K562 (cell line): ENCODE results near the gene TMEM203. TPM values are rescaled to one million over a fixed set of nuclear protein-coding genes. Genes with fewer than 3 reads are reported as not detected.

Source experiments
- ATAC-seq: fragments of 200-7000 bp; cut with Tn5 transposase; 3 replicates; pipeline ENCODE4 v1.9.1; 2020; ENCODE audit warnings: moderate library complexity
- BruUV-seq: library from RNA; stranded (reverse); fragments of 400-500 nt; replicated peaks from 2 replicates; lab custom pipeline; 2021; lab: Mats Ljungman, UMichigan
- CTCF ChIA-PET: fragments of 300-600 bp; formaldehyde crosslinking; extraction: SDS; loops from one replicate; lab custom pipeline; 2021; ENCODE audit warnings: low intra/inter-chr PET ratio; lab: Yijun Ruan, JAX
- POLR2A ChIA-PET: fragments of 300-600, 350-650 bp; sonication (Branson Sonifier 250); formaldehyde crosslinking; extraction: SDS; loops from one replicate; lab custom pipeline; 2021; ENCODE audit warnings: antibody characterized with exemption, inconsistent platforms; lab: Yijun Ruan, JAX
- DNase-seq, 4 experiments: peaks; one replicate each; pipeline versions ENCODE4 v3.0.0 to v3.0.0-alpha.2; 2011 to 2018; ENCODE audit warnings: low spot score in 3 of 4, mixed read lengths in 3 of 4; ENCODE audit errors: extremely low read depth in 1 of 4
- FAIRE-seq: peaks from 2 replicates; lab custom pipeline; 2011; peaks lifted over from hg19 to GRCh38; lab: Jason Lieb, UNC
- H2AFZ ChIP-seq: 2 replicates; pipeline ENCODE4 v1.6.0; 2011; ENCODE audit warnings: low read depth, low read length, control low read depth, inconsistent platforms
- H3K27ac ChIP-seq: fragments of 200-600 bp; 3 replicates; pipeline ENCODE4 v1.8.0; 2011; ENCODE audit warnings: low read depth, mild to moderate bottlenecking, control low read depth, inconsistent platforms, low read length, moderate library complexity, mixed read lengths; ENCODE audit errors: extremely low read depth
- H3K27me3 ChIP-seq, 2 experiments: fragments of 300-600 bp in 1 of 2; 2 replicates in 1 of 2; 3 replicates in 1 of 2; pipeline versions ENCODE4 v1.6.0 to v1.8.0; 2011; ENCODE audit warnings: inconsistent platforms in 2 of 2, low read length in 2 of 2, mild to moderate bottlenecking in 1 of 2, mixed read lengths in 1 of 2, moderate library complexity in 1 of 2; ENCODE audit not compliant: control insufficient read depth in 2 of 2, insufficient read depth in 2 of 2
- H3K36me3 ChIP-seq: fragments of 300-600 bp; 3 replicates; pipeline ENCODE4 v1.8.0; 2011; ENCODE audit warnings: mild to moderate bottlenecking, low read length, inconsistent platforms; ENCODE audit not compliant: control insufficient read depth, insufficient read depth
- H3K4me1 ChIP-seq, 2 experiments: fragments of 200-600 bp in 1 of 2; replicated peaks in 1 of 2; 2 replicates in 1 of 2; 3 replicates in 1 of 2; pipeline versions ENCODE4 v1.5.1 to v1.8.0; 2011; ENCODE audit warnings: inconsistent platforms in 2 of 2, low read length in 2 of 2, mild to moderate bottlenecking in 1 of 2, mixed read lengths in 1 of 2, moderate library complexity in 1 of 2; ENCODE audit not compliant: control insufficient read depth in 2 of 2, insufficient read depth in 2 of 2
- H3K4me2 ChIP-seq: 2 replicates; pipeline ENCODE4 v1.6.1; 2011; ENCODE audit warnings: low read length, control low read depth, inconsistent platforms, mixed read lengths; ENCODE audit not compliant: insufficient read depth
- H3K4me3 ChIP-seq: fragments of 200-600 bp; sonication (generic), shearing (Covaris generic); 2 replicates; pipeline ENCODE4 v1.5.1; 2016; ENCODE audit warnings: control low read depth, inconsistent platforms
- H3K79me2 ChIP-seq: fragments of 200-600 bp; 3 replicates; pipeline ENCODE4 v1.8.0; 2011; ENCODE audit warnings: low read length, inconsistent platforms; ENCODE audit not compliant: control insufficient read depth, insufficient read depth
- H3K9ac ChIP-seq, 2 experiments: 2 replicates each; pipeline versions ENCODE4 v1.6.0 to v1.6.1; 2011; ENCODE audit warnings: low read depth in 2 of 2, low read length in 2 of 2, control low read depth in 1 of 2, inconsistent platforms in 1 of 2, mild to moderate bottlenecking in 1 of 2, mixed read lengths in 1 of 2; ENCODE audit not compliant: insufficient read depth in 1 of 2
- H3K9me1 ChIP-seq: one replicate; pipeline ENCODE4 v1.6.0; 2011; ENCODE audit warnings: inconsistent platforms, mild to moderate bottlenecking, low read length, moderate library complexity; ENCODE audit not compliant: control insufficient read depth, insufficient read depth
- H3K9me3 ChIP-seq: replicated peaks from 2 replicates; pipeline ENCODE4 v1.5.1; 2011; ENCODE audit warnings: low read depth, low read length, inconsistent platforms; ENCODE audit not compliant: control insufficient read depth, insufficient read depth
- H4K20me1 ChIP-seq: replicated peaks from 2 replicates; pipeline ENCODE4 v1.6.1; 2011; ENCODE audit warnings: low read length, inconsistent platforms, mixed read lengths; ENCODE audit not compliant: control insufficient read depth, insufficient read depth
- BDP1 ChIP-seq: IDR thresholded peaks from 3 replicates; pipeline ENCODE4 v1.6.1; 2011; ENCODE audit not compliant: insufficient read length, insufficient read depth
- C11orf30 ChIP-seq: fragments of 450-650 bp; IDR thresholded peaks from 2 replicates; pipeline ENCODE4 v1.6.1; 2016; ENCODE audit warnings: low read depth, mild to moderate bottlenecking
- CHD4 ChIP-seq: fragments of 200-600 bp; sonication (generic); IDR thresholded peaks from 3 replicates; pipeline ENCODE4 v1.6.1; 2012; ENCODE audit warnings: low read depth, mild to moderate bottlenecking, mixed read lengths, low read length, inconsistent platforms; ENCODE audit not compliant: insufficient read depth, insufficient replicate concordance, poor library complexity, severe bottlenecking
- IRF2 ChIP-seq: sonication (generic); formaldehyde crosslinking; IDR thresholded peaks from 2 replicates; pipeline ENCODE4 v1.8.1; 2022; ENCODE audit warnings: mild to moderate bottlenecking, missing genetic modification reagents
- POLR2AphosphoS2 ChIP-seq: IDR thresholded peaks from 2 replicates; pipeline ENCODE4 v1.6.1; 2012; ENCODE audit warnings: low read length, improper control_type of control experiment
- RBM34 ChIP-seq: fragments of 200-400 bp; formaldehyde crosslinking; IDR thresholded peaks from 2 replicates; pipeline ENCODE4 v1.6.1; 2018; ENCODE audit warnings: low read length, borderline replicate concordance; ENCODE audit not compliant: insufficient read depth
- TCFL5 ChIP-seq: fragments of 250-450 bp; sonication (Bioruptor Pico); conservative IDR thresholded peaks from 2 replicates; pipeline ENCODE4 v1.6.1; 2021; ENCODE audit warnings: mild to moderate bottlenecking, moderate library complexity, matching md5 sums
- TFE3 ChIP-seq: fragments of 450-650 bp; formaldehyde crosslinking; IDR thresholded peaks from 2 replicates; pipeline ENCODE4 v1.4.0; 2020; ENCODE audit warnings: mild to moderate bottlenecking, mixed read lengths
- ZKSCAN8 ChIP-seq: fragments of 200-800 bp; sonication (Bioruptor generic); IDR thresholded peaks from 2 replicates; pipeline ENCODE4 v1.6.1; 2016; ENCODE audit warnings: missing genetic modification characterization, missing compliant biosample characterization
- WGBS: fragments of 100-300 bp; shearing (Covaris generic); methylation state at CpG from one replicate; pipeline ENCODE4 v1.1.6; 2016; ENCODE audit warnings: low coverage, mixed read lengths; ENCODE audit not compliant: insufficient coverage; ENCODE audit errors: missing lambda C conversion rate; 5-methylcytosine and 5-hydroxymethylcytosine counted together
- in situ Hi-C: fragments of 300-500 bp; cut with MboI; formaldehyde crosslinking; loops from 4 replicates; pipeline ENCODE4 v1.15.0; 2018; ENCODE audit warnings: inconsistent platforms, mixed read lengths
- intact Hi-C: fragments of 100-400 bp; cut with micrococcal nuclease; formaldehyde crosslinking; loops from 2 replicates; pipeline ENCODE4 v1.14.2; 2022
- polyA plus RNA-seq, 8 experiments: library from polyadenylated mRNA; depleted of rRNA in 4 of 8; stranded (reverse) in 5 of 8; unstranded in 3 of 8; fragments of >200 nt; fragmentation: Nextera tagmentation in 2 of 8; fragmentation: Illumina TruSeq in 1 of 8; extraction: Ambion mirVana in 2 of 8; extraction: Trizol in 1 of 8; gene quantifications; 2 replicates each; pipeline versions ENCODE4 v1.2.1 to v1.2.3, GENCODE V29; 2011 to 2014; ENCODE audit warnings: inconsistent platforms in 1 of 8, missing spikeins in 1 of 8
- total RNA-seq, 7 experiments: library from RNA; depleted of rRNA in 6 of 7; stranded (reverse); fragments of >200 nt in 6 of 7; fragmentation: Illumina TruSeq in 2 of 7; extraction: Trizol in 2 of 7; gene quantifications; 2 replicates each; pipeline versions ENCODE4 v1.2.1 to v1.2.3, GENCODE V29; 2011 to 2021; ENCODE audit warnings: low replicate concordance in 1 of 7
- TF ChIP-seq, protein P1 (sequence below), 3 experiments: fragments of 200-800 bp in 1 of 3; fragments of 250-450 bp in 1 of 3; fragments of 450-650 bp in 1 of 3; sonication (Bioruptor Pico) in 1 of 3; sonication (Bioruptor generic) in 1 of 3; formaldehyde crosslinking in 1 of 3; IDR thresholded peaks; 2 replicates each; pipeline versions ENCODE4 v1.6.1 to v1.8.0; 2016 to 2022; ENCODE audit warnings: mild to moderate bottlenecking in 2 of 3, missing genetic modification characterization in 2 of 3, missing compliant biosample characterization in 1 of 3, moderate library complexity in 1 of 3
- TF ChIP-seq, protein P2 (sequence below): fragments of 250-450 bp; sonication (Bioruptor Pico); IDR thresholded peaks from 2 replicates; pipeline ENCODE4 v1.8.0; 2021; ENCODE audit warnings: moderate library complexity, mild to moderate bottlenecking, inconsistent platforms

TMEM203 gene
- total and polyA plus RNA-seq, 9 of the 15 experiments (the other 6 are each of a cell fraction or from before 2014, with no cell fraction given) = 8.8 to 59.5 (median 37.6) TPM

DNA sequence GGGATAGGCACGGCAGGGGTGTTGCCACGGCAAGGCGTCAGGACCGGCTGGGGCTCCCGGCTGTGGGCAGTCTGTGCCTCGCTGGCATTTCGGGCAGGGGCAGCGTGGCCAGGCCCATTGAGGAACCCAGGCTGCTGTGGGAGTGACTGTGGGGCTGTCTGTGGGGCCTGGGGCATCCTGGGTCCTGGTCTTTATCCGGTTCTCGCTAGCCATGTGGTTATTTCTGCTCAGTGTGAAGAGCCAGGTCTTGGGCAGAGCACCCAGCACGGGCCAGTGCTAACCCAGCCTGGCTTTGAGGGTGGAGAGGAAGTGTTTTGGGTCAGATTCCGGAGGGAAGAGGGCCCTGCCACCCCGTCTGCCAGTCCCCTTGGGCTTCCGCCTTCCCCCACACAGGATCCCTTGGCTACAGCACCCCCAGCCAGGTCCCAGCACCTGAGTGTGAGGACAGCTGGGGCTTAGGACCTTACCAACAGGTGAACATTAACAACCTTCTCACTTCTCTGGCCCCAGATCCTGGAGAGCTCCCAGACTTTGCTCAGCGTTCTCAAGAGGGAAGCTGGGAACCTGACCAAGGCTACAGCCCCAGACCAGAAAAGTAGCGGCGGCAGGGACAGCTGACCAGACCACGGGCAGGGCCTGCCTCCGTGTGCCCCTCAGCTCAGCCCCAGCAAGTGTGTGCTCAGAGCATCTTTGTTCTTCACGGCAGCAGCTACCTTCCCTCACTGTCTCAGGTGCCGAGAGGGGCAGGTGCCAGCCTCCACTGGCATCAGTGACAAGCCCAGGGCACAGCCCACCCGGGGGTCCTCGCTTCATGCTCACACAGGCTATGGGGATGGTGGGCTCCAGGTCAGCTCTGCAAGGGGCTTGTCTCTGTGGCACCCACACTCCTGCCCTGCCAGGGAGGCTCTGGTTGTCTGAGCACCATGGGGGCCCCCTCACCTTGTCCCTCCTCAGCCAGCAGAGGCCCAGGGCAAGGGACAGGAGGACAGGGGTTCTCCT is 15.9 kb downstream of the TMEM203 start:
- CTCF ChIA-PET = interaction anchor here (0.6 to 2.5 kb wide), 4 partner anchors 38 to 62 kb away, joined by 3 to 19 read pairs (median 8); partner anchors contain the start of gene RNF224
- Histone ChIP-seq H3K9me1 (no peaks in the 10 kb centered on the region), H3K27me3 (no peaks in the 10 kb centered on the region), H3K4me3 (peak overlapping the region; percentile 98), H3K9ac (peak overlapping the region; percentile 93 to 96), H4K20me1 (peaks cover 8% of the 10 kb centered on the region), H3K79me2 (peaks cover 43% of the 10 kb centered on the region), H3K4me1 (peaks cover 20 to 97% of the 10 kb centered on the region in 2 experiments), H3K4me2 (peak overlapping the region; percentile 98), H3K9me3 (no peaks in the 10 kb centered on the region), H3K27ac (peak overlapping the region; percentile 94), H2AFZ (peak overlapping the region; percentile 91; the same call in 1 of the 2 replicates), H3K36me3 (peaks cover 57% of the 10 kb centered on the region; the same call in 2 of the 3 replicates)
- intact Hi-C loops = no loop called here
- FAIRE-seq (peak; percentile 29), ATAC-seq (peak; percentile 1; the same call in 2 of the 3 replicates), DNase-seq (no peak)
- BruUV-seq = no TSS peak
- in situ Hi-C loops = loop anchor here (5.0 kb wide), 1 partner anchor 38 kb away; the partner anchor contains the start of genes CYSRT1 and RNF224
- WGBS = 30% methylated on average over 23 of the region's 23 CpGs
- POLR2A ChIA-PET = interaction anchor here (0.6 to 6.7 kb wide), 19 partner anchors 9 to 404 kb away, joined by 3 to 56 read pairs (median 4); partner anchors contain the start of genes NDOR1, NRARP, RNF224 and TMEM203
- TF ChIP-seq, protein P1, sequence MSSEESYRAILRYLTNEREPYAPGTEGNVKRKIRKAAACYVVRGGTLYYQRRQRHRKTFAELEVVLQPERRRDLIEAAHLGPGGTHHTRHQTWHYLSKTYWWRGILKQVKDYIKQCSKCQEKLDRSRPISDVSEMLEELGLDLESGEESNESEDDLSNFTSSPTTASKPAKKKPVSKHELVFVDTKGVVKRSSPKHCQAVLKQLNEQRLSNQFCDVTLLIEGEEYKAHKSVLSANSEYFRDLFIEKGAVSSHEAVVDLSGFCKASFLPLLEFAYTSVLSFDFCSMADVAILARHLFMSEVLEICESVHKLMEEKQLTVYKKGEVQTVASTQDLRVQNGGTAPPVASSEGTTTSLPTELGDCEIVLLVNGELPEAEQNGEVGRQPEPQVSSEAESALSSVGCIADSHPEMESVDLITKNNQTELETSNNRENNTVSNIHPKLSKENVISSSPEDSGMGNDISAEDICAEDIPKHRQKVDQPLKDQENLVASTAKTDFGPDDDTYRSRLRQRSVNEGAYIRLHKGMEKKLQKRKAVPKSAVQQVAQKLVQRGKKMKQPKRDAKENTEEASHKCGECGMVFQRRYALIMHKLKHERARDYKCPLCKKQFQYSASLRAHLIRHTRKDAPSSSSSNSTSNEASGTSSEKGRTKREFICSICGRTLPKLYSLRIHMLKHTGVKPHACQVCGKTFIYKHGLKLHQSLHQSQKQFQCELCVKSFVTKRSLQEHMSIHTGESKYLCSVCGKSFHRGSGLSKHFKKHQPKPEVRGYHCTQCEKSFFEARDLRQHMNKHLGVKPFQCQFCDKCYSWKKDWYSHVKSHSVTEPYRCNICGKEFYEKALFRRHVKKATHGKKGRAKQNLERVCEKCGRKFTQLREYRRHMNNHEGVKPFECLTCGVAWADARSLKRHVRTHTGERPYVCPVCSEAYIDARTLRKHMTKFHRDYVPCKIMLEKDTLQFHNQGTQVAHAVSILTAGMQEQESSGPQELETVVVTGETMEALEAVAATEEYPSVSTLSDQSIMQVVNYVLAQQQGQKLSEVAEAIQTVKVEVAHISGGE (CRISPR knock-in tag; IDR thresholded peaks at IDR 0.05) = 0 out of 6 replicates have a peak, but pooled peaks of 1 of the 3 experiments have one; percentile 5
- TF ChIP-seq ZKSCAN8 (CRISPR knock-in tag) = no peak
- no peak for TF ChIP-seq TFE3
- TF ChIP-seq IRF2 (CRISPR knock-in tag) = no peak
- TF ChIP-seq TCFL5 (CRISPR knock-in tag) = no peak
- TF ChIP-seq C11orf30 = no peak
- TF ChIP-seq BDP1 = no peak
- TF ChIP-seq, protein P2, sequence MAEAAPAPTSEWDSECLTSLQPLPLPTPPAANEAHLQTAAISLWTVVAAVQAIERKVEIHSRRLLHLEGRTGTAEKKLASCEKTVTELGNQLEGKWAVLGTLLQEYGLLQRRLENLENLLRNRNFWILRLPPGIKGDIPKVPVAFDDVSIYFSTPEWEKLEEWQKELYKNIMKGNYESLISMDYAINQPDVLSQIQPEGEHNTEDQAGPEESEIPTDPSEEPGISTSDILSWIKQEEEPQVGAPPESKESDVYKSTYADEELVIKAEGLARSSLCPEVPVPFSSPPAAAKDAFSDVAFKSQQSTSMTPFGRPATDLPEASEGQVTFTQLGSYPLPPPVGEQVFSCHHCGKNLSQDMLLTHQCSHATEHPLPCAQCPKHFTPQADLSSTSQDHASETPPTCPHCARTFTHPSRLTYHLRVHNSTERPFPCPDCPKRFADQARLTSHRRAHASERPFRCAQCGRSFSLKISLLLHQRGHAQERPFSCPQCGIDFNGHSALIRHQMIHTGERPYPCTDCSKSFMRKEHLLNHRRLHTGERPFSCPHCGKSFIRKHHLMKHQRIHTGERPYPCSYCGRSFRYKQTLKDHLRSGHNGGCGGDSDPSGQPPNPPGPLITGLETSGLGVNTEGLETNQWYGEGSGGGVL (CRISPR knock-in tag) = no peak
- TF ChIP-seq POLR2AphosphoS2 = no peak
- TF ChIP-seq RBM34 = no peak
- no peak for TF ChIP-seq CHD4
